Measurements from ENCODE around the gene TLX3. TPM values are rescaled to one million over a fixed set of nuclear protein-coding genes. Genes with fewer than 3 reads are reported as not detected.
"Not testable (repeated sequence)": the region's sequence is repeated elsewhere in the genome, so short reads cannot be mapped to it uniquely, and the experiment has no call there.

Gene TLX3
- total RNA-seq, 2 donors from 2014 or later = not detected

DNA sequence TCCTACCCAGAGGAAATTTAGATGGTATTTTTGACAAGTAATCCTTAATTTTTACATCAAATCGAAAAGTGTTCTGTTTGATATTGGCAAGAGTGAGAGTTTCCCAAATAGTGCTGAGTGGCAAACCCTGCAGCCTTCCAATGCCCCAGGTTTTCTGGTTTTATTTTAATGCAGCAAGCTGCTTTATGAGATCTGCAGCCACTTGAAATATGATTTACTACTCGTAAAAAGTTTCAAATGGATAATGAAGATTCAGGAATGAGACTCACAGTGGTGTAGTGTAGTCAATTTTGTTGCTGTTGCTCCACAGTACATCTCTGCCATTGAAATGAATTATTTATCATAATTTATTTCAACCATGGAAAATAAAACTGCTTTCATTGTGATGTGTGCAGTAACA, 23.6 kb upstream of the TLX3 start:
- Mint-ChIP-seq H3K4me3 (no peak overlapping the region), H3K27me3 (peaks cover 7 to 14% of the 10 kb centered on the region in 2 donors), H3K27ac (no peak overlapping the region), H3K36me3 (no peaks in the 10 kb centered on the region), H3K4me1 (ENCODE audit: low read depth in 2 of 2) (no peaks in the 10 kb centered on the region), H3K9me3 (no peaks in the 10 kb centered on the region)
- DNase-seq (ENCODE audit: low spot score) = no peak
- no peak for ATAC-seq

GRCh38 chr5:171288066-171288465, 21.0 kb upstream of the TLX3 start:
- Mint-ChIP-seq H3K4me1 (ENCODE audit: low read depth in 2 of 2) (no peaks in the 10 kb centered on the region), H3K36me3 (no peaks in the 10 kb centered on the region), H3K27ac (no peak overlapping the region), H3K27me3 (peaks cover 10 to 11% of the 10 kb centered on the region in 2 donors), H3K4me3 (no peak overlapping the region), H3K9me3 (no peaks in the 10 kb centered on the region)
- no peak for ATAC-seq
- no peak for DNase-seq (ENCODE audit: low spot score)

DNA sequence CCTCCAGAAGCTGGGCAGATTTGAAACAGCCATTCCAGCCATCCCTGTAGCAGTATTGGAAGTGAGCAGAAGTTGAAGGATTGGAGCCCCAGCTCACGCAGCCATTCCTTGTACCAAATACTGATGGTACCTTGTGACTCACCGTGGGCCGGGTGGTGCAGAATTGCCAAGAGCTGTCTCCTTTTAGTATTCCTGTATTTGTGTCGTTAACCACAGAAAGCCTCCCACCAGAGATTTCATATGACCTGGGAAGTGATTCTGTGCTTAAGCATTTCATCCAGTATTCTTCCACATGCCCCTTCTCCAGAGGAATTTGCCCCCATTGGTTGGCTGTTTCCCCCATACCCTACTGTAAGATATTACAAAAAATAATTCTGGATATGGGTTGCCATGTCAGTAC, 17.7 kb upstream of the TLX3 start:
- DNase-seq (ENCODE audit: low spot score) = no peak
- Mint-ChIP-seq H3K4me1 (ENCODE audit: low read depth in 2 of 2) (no peaks in the 10 kb centered on the region), H3K9me3 (no peaks in the 10 kb centered on the region), H3K4me3 (no peak overlapping the region), H3K27me3 (peaks cover 6 to 7% of the 10 kb centered on the region in 2 donors), H3K27ac (no peak overlapping the region), H3K36me3 (no peaks in the 10 kb centered on the region)
- ATAC-seq = no peak

DNA sequence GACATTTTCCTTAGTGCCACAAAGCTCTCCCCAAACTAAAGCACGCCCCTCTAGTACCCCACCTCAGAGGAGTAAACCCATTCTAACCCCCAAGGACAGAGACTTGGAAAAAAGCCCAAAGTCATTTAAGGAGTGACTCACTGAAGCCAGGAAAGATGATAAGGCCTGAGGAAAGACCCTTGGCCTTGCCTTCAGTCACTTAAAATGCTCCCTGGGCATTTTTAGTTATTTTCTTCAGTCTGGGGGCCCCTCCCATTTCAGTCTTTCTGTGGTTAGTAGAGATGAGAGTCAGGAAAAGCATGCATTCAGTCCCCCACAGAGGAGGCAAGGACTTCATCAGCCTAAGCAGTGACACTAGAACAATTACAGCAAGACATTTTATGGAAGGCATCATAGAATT, 13.7 kb upstream of the TLX3 start:
- Mint-ChIP-seq H3K4me1 (ENCODE audit: low read depth in 2 of 2) (no peaks in the 10 kb centered on the region), H3K9me3 (no peaks in the 10 kb centered on the region), H3K36me3 (no peaks in the 10 kb centered on the region), H3K27me3 (peaks cover 4 to 7% of the 10 kb centered on the region in 2 donors), H3K27ac (no peak overlapping the region), H3K4me3 (no peak overlapping the region)
- DNase-seq (ENCODE audit: low spot score) = no peak
- no peak for ATAC-seq

DNA sequence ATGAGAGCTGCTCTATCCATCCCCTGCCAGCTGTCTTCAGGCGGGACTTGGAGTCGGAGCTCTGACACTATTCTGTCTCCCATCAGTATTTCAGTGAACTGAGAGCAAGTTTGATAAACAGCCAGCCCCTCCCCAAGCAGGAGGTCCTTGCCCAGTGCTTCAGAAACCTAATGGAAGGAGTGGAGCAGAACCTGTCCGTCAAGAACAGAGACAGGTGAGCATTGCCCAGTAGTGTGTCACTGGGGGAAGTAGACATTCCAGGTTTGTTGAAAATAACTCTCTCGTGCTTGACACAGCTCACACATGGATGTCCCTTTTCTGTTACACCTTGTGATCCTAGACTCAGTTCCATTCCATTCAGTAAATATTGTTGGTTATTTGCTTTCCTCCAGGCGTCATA, 13.2 kb upstream of the TLX3 start:
- H3K9me3 Mint-ChIP-seq = no peaks in the 10 kb centered on the region
- H3K27ac Mint-ChIP-seq = no peak overlapping the region
- ATAC-seq (no peak), DNase-seq (ENCODE audit: low spot score) (no peak)
- H3K36me3 Mint-ChIP-seq = no peaks in the 10 kb centered on the region
- H3K27me3 Mint-ChIP-seq = peaks cover 4 to 7% of the 10 kb centered on the region in 2 donors
- no peak overlapping the region for H3K4me3 Mint-ChIP-seq
- no peaks in the 10 kb centered on the region for H3K4me1 Mint-ChIP-seq (ENCODE audit: low read depth in 2 of 2)

GRCh38 chr5:171297941-171298340, 11.1 kb upstream of the TLX3 start:
- H3K36me3 Mint-ChIP-seq; H3K4me3 Mint-ChIP-seq; H3K27ac Mint-ChIP-seq; H3K4me1 Mint-ChIP-seq (ENCODE audit: low read depth in 2 of 2); ATAC-seq; DNase-seq (ENCODE audit: low spot score); H3K9me3 Mint-ChIP-seq: not testable (repeated sequence)
- peaks cover 9 to 16% of the 10 kb centered on the region in 2 donors for H3K27me3 Mint-ChIP-seq

GRCh38 chr5:171299228-171299627, 9.8 kb upstream of the TLX3 start:
- Mint-ChIP-seq H3K27me3 (peaks cover 10 to 15% of the 10 kb centered on the region in 2 donors), H3K4me3 (no peak overlapping the region), H3K4me1 (ENCODE audit: low read depth in 2 of 2) (no peaks in the 10 kb centered on the region), H3K9me3 (no peaks in the 10 kb centered on the region), H3K27ac (no peak overlapping the region), H3K36me3 (no peaks in the 10 kb centered on the region)
- no peak for ATAC-seq
- no peak for DNase-seq (ENCODE audit: low spot score)

DNA sequence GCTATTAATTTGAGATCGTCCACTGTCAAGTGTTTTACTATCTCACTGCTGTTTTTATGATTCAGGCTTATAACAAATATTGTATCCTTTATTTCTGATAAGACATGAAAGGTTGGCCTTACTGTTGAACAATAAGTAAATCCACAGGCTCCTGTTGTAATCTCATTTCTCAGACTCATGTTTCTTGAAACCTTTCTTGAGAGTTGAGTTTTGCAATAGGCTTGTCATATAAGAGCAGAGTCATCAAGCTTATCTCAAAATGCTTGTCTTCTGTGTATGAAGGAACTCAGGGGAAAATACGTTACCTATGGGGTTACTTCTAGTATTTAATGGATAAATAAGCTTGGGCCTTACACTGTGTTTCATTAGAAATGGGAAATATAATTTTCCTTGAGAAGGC, 9.2 kb upstream of the TLX3 start:
- no peak overlapping the region for H3K4me3 Mint-ChIP-seq
- DNase-seq (ENCODE audit: low spot score) (no peak), ATAC-seq (no peak)
- H3K27ac Mint-ChIP-seq = no peak overlapping the region
- no peaks in the 10 kb centered on the region for H3K9me3 Mint-ChIP-seq
- H3K4me1 Mint-ChIP-seq (ENCODE audit: low read depth in 2 of 2) = no peaks in the 10 kb centered on the region
- H3K27me3 Mint-ChIP-seq = peaks cover 11 to 17% of the 10 kb centered on the region in 2 donors
- H3K36me3 Mint-ChIP-seq = no peaks in the 10 kb centered on the region

- Mint-ChIP-seq H3K4me3 (no peak overlapping the region), H3K27me3 (peaks cover 13 to 17% of the 10 kb centered on the region in 2 donors), H3K27ac (no peak overlapping the region), H3K9me3 (no peaks in the 10 kb centered on the region), H3K4me1 (ENCODE audit: low read depth in 2 of 2) (no peaks in the 10 kb centered on the region), H3K36me3 (no peaks in the 10 kb centered on the region)
- DNase-seq (ENCODE audit: low spot score) (no peak), ATAC-seq (no peak)
These were observed 8.7 kb upstream of the TLX3 start for GRCh38 chr5:171300358-171300757.

- Mint-ChIP-seq H3K27ac (no peak overlapping the region), H3K4me1 (ENCODE audit: low read depth in 2 of 2) (peaks cover 6 to 19% of the 10 kb centered on the region in 2 donors), H3K27me3 (peaks cover 41 to 56% of the 10 kb centered on the region in 2 donors), H3K9me3 (no peaks in the 10 kb centered on the region), H3K36me3 (no peaks in the 10 kb centered on the region), H3K4me3 (no peak overlapping the region)
- ATAC-seq = no peak
- DNase-seq (ENCODE audit: low spot score) = no peak
These were observed 2.9 kb upstream of the TLX3 start for GRCh38 chr5:171306166-171306565.

DNA sequence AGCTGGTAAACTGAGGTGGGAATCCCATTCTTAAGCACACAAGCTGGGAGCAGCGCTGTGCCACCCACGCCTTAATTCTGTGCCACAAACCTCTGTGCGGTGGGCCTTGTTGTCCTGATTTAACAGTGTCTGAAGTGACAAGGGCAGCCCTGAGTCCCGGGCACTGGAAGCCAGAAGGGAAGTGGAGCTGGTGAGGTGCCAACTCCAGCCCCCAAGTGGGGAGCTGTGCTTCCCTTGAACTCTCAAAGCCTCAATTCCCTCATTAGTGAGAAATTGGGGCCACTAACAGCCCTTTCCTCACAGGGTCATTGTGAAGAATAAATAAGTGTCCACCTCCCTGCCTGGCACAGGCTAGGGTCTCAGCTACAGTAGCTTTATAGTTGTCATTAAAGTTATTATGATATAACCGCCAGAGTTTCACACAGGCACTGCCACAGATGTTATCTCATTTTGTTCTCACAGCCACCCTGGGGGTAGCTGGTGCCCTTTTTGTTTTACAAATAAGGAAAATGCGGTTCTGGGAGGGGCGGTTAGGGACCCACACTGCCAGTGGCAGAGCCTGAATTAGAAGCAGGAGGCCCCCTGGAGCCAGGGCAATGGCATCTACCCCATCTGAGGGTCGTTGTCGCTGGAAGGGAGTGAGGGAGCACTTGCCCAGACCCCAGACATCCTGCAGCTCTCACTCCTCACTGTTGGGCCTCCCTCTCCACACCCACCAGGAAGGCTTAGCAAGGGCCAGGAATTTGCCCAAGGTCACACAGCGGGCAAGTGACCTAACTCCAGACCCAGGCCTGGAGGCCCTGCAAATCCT, 2.1 kb upstream of the TLX3 start:
- H3K4me3 Mint-ChIP-seq = no peak overlapping the region
- H3K27ac Mint-ChIP-seq = no peak overlapping the region
- peaks cover 41 to 52% of the 10 kb centered on the region in 2 donors for H3K27me3 Mint-ChIP-seq
- no peaks in the 10 kb centered on the region for H3K9me3 Mint-ChIP-seq
- H3K36me3 Mint-ChIP-seq = no peaks in the 10 kb centered on the region
- DNase-seq (ENCODE audit: low spot score) (no peak), ATAC-seq (no peak)
- peaks cover 6 to 19% of the 10 kb centered on the region in 2 donors for H3K4me1 Mint-ChIP-seq (ENCODE audit: low read depth in 2 of 2)

DNA sequence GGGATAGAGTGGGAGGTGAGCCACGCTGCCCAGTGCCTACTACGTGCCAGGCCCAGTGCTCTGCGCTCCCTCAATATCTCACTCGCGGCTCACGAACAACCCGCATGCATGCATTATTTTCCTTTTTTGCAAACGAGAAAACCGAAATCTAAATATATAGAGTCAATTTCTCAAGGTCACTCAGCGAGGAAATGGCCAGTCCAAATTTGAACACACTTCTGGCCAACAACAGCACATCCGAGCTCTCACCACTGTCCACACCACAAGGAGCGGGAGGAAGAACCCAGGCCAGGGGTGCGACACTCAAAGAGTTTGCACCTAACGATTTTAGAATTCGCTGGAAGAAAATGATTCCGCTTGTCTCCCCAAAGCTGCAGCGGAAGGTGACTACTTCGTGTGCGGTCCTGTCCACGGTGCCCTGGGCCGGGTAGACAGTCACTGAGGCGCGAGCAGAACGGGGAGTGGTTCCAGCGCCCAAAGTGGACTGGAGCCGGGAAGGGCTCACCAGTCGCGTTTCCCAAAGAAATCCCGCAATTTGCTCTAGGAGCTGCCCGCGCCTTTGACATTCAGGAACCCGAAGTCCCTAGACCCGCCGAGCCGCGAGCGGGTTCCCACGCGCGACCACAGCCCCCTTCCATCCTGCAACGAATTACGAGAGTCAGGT, 1.1 kb upstream of the TLX3 start:
- Mint-ChIP-seq H3K4me3 (no peak overlapping the region), H3K4me1 (ENCODE audit: low read depth in 2 of 2) (peaks cover 10 to 22% of the 10 kb centered on the region in 2 donors), H3K36me3 (peaks cover 4% of the 10 kb centered on the region), H3K27ac (no peak overlapping the region), H3K9me3 (no peaks in the 10 kb centered on the region), H3K27me3 (peaks cover 38 to 50% of the 10 kb centered on the region in 2 donors)
- ATAC-seq (no peak), DNase-seq (ENCODE audit: low spot score) (no peak)

- H3K9me3 Mint-ChIP-seq = no peaks in the 10 kb centered on the region
- H3K4me3 Mint-ChIP-seq = peak overlapping the region; percentile 21
- ATAC-seq (no peak), DNase-seq (ENCODE audit: low spot score) (no peak)
- peaks cover 43 to 56% of the 10 kb centered on the region in 2 donors for H3K27me3 Mint-ChIP-seq
- H3K27ac Mint-ChIP-seq = no peak overlapping the region
- peaks cover 7% of the 10 kb centered on the region for H3K36me3 Mint-ChIP-seq
- peaks cover 15 to 30% of the 10 kb centered on the region in 2 donors for H3K4me1 Mint-ChIP-seq (ENCODE audit: low read depth in 2 of 2)
These were observed 496 bp downstream of the TLX3 start for GRCh38 chr5:171309276-171310211.

Data from natural killer cell treated with Interleukin-12 subunit alpha and Interleukin-12 subunit beta and Interleukin-15 and Interleukin-18, amount 100 ng/mL, for 72 hours (primary cell).